Activated CD4-positive, alpha-beta memory T cell treated with anti-CD3 and anti-CD28 coated beads, Interleukin-2, amount 10 ng/mL, durations not matched to agents 7 days and 5 days (primary cell): ENCODE measurements around the gene MUC20. TPM values are rescaled to one million over a fixed set of nuclear protein-coding genes. Genes with fewer than 3 reads are reported as not detected.
A peak's percentile ranks its signal among the peaks of the same experiment; 100 is the strongest.
"Not testable (repeated sequence)": the region's sequence is repeated elsewhere in the genome, so short reads cannot be mapped to it uniquely, and the experiment has no call there.

Source experiments
- CTCF ChIA-PET: fragments of 350-600 bp; sonication (Branson Sonifier 250); formaldehyde crosslinking; loops from one replicate; lab custom pipeline; 2021; ENCODE audit warnings: antibody characterized with exemption, inconsistent platforms; lab: Charles Lee
- POLR2A ChIA-PET: fragments of 350-600 bp; sonication (Branson Sonifier 250); formaldehyde crosslinking; loops from one replicate; lab custom pipeline; 2021; ENCODE audit warnings: antibody characterized with exemption; lab: Charles Lee
- DNase-seq: peaks from one replicate; pipeline ENCODE4 v3.0.0-alpha.2; 2020
- H3K27ac Mint-ChIP-seq: one replicate; pipeline ENCODE4 v1.8.0; 2021; ENCODE audit warnings: mild to moderate bottlenecking, mixed read lengths
- H3K27me3 Mint-ChIP-seq: one replicate; pipeline ENCODE4 v1.8.0; 2021; ENCODE audit warnings: mixed read lengths
- H3K36me3 Mint-ChIP-seq: one replicate; pipeline ENCODE4 v1.8.0; 2021; ENCODE audit warnings: low read depth, mixed read lengths
- H3K4me1 Mint-ChIP-seq: one replicate; pipeline ENCODE4 v1.8.0; 2021; ENCODE audit warnings: mixed read lengths
- H3K4me3 Mint-ChIP-seq: one replicate; pipeline ENCODE4 v1.8.0; 2021; ENCODE audit warnings: mild to moderate bottlenecking, mixed read lengths
- H3K9me3 Mint-ChIP-seq: one replicate; pipeline ENCODE4 v1.8.0; 2021; ENCODE audit warnings: mixed read lengths
- total RNA-seq, 2 experiments: library from RNA; stranded (reverse); gene quantifications; one replicate each; pipeline ENCODE4 v1.2.3, GENCODE V29; 2021

MUC20 gene
- total RNA-seq, 2 experiments from 2014 or later, result 1.2 to 2.8 TPM

- H3K9me3 Mint-ChIP-seq, DNase-seq, CTCF ChIA-PET: not testable (repeated sequence)
Observed at GRCh38 chr3:195770841-195771645, 50.3 kb downstream of the MUC20 start.

GRCh38 chr3:195771646-195772300 is 51.0 kb downstream of the MUC20 start:
- Mint-ChIP-seq H3K9me3 (peaks cover 6% of the 10 kb centered on the region), H3K4me1 (no peaks in the 10 kb centered on the region), H3K4me3 (no peak overlapping the region), H3K27me3 (no peaks in the 10 kb centered on the region), H3K27ac (no peak overlapping the region), H3K36me3 (peaks cover 4% of the 10 kb centered on the region)
- POLR2A ChIA-PET, result interaction anchor here (0.6 kb wide), 1 partner anchor 190 kb away, joined by 3 read pairs; no protein-coding TSS in a partner anchor
- CTCF ChIA-PET, result no interaction called here
- no peak for DNase-seq

More at GRCh38 chr3:195770841-195771645, 50.3 kb downstream of the MUC20 start:
- H3K27ac Mint-ChIP-seq, POLR2A ChIA-PET, H3K4me1 Mint-ChIP-seq, H3K4me3 Mint-ChIP-seq, H3K36me3 Mint-ChIP-seq, H3K27me3 Mint-ChIP-seq: not testable (repeated sequence)

- no peaks in the 10 kb centered on the region for H3K27me3 Mint-ChIP-seq
- no peak overlapping the region for H3K4me3 Mint-ChIP-seq
- peaks cover 10% of the 10 kb centered on the region for H3K36me3 Mint-ChIP-seq
- CTCF ChIA-PET, result no interaction called here
- no peak overlapping the region for H3K27ac Mint-ChIP-seq
- peaks cover 7% of the 10 kb centered on the region for H3K4me1 Mint-ChIP-seq
- peaks cover 12% of the 10 kb centered on the region for H3K9me3 Mint-ChIP-seq
- POLR2A ChIA-PET, result no interaction called here
- DNase-seq, result no peak
Observed at GRCh38 chr3:195773956-195774537, 53.3 kb downstream of the MUC20 start.

GRCh38 chr3:195774917-195775316 is 54.1 kb downstream of the MUC20 start:
- no peak overlapping the region for H3K27ac Mint-ChIP-seq
- ChIA-PET POLR2A (no interaction called here), CTCF (no interaction called here)
- H3K9me3 Mint-ChIP-seq, result peaks cover 20% of the 10 kb centered on the region
- peaks cover 19% of the 10 kb centered on the region for H3K36me3 Mint-ChIP-seq
- H3K27me3 Mint-ChIP-seq, result no peaks in the 10 kb centered on the region
- H3K4me1 Mint-ChIP-seq, result peaks cover 15% of the 10 kb centered on the region
- DNase-seq, result no peak
- no peak overlapping the region for H3K4me3 Mint-ChIP-seq

GRCh38 chr3:195777975-195778374 is 57.2 kb downstream of the MUC20 start:
- no peak for DNase-seq
- CTCF ChIA-PET, result no interaction called here
- Mint-ChIP-seq H3K4me3 (no peak overlapping the region), H3K9me3 (peaks cover 46% of the 10 kb centered on the region), H3K4me1 (peaks cover 41% of the 10 kb centered on the region), H3K27ac (no peak overlapping the region), H3K27me3 (no peaks in the 10 kb centered on the region), H3K36me3 (peaks cover 40% of the 10 kb centered on the region)
- POLR2A ChIA-PET, result no interaction called here

GRCh38 chr3:195781236-195781635 is 60.5 kb downstream of the MUC20 start:
- POLR2A ChIA-PET, result not testable (repeated sequence)
- Mint-ChIP-seq H3K27ac (peak overlapping the region; percentile 86), H3K36me3 (peaks cover 69% of the 10 kb centered on the region)

More at GRCh38 chr3:195781236-195781635, 60.5 kb downstream of the MUC20 start:
- CTCF ChIA-PET, H3K4me3 Mint-ChIP-seq, DNase-seq, H3K27me3 Mint-ChIP-seq: not testable (repeated sequence)
- Mint-ChIP-seq H3K9me3 (peaks cover 75% of the 10 kb centered on the region), H3K4me1 (peaks cover 69% of the 10 kb centered on the region)

Other genes with a start within 250 kb of the MUC20 start
- 10 to 100 TPM; 75.0 to 81.8 TPM for gene PPP1R2, start 177.7 kb upstream of the MUC20 start, total RNA-seq
- gene APOD, start 137.0 kb upstream of the MUC20 start, total RNA-seq, result not detected
- gene MUC4, start 91.0 kb downstream of the MUC20 start, total RNA-seq, result under 1 TPM; 0.08 to 0.15 TPM
- 100 to 1,000 TPM; 113 to 115 TPM for gene TNK2, start 187.6 kb downstream of the MUC20 start, total RNA-seq